ENCODE measurements around the gene OS9.

DNA sequence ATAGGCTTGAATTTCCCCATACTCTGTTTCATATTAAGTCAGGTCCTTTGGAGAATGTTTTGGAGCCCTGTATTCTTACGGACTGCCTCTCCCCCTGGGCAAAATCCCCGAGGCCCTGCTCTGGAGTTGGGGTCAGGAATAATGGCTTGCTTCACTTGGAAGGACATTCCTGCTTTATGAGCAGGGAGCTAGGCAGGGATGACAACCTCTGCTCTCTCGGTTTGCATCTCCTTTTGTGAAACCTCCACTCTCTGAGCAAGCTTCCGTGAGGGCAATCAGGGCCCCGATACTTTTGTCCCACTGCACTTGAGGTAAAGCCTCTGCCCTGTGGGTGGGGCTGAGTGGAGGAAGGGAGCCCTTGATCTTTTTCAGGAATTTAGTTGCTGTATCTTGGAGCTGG lies 19.3 kb downstream of the OS9 start:
- TF ChIP-seq, protein P1, sequence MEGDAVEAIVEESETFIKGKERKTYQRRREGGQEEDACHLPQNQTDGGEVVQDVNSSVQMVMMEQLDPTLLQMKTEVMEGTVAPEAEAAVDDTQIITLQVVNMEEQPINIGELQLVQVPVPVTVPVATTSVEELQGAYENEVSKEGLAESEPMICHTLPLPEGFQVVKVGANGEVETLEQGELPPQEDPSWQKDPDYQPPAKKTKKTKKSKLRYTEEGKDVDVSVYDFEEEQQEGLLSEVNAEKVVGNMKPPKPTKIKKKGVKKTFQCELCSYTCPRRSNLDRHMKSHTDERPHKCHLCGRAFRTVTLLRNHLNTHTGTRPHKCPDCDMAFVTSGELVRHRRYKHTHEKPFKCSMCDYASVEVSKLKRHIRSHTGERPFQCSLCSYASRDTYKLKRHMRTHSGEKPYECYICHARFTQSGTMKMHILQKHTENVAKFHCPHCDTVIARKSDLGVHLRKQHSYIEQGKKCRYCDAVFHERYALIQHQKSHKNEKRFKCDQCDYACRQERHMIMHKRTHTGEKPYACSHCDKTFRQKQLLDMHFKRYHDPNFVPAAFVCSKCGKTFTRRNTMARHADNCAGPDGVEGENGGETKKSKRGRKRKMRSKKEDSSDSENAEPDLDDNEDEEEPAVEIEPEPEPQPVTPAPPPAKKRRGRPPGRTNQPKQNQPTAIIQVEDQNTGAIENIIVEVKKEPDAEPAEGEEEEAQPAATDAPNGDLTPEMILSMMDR (IDR thresholded peaks at IDR 0.05) = no peak
- TF ChIP-seq POLR2A (IDR thresholded peaks at IDR 0.05) (no peak), EP300 (IDR thresholded peaks at IDR 0.05) (no peak)
